Stimulated activated CD8-positive, alpha-beta memory T cell treated with anti-CD3 and anti-CD28 coated beads, Interleukin-15, amount 100 ng/mL, for 24 hours (primary cell): ENCODE measurements around the gene WLS.

Experiments used
- DNase-seq: peaks from one replicate; pipeline ENCODE4 v3.0.0-alpha.2; 2020; ENCODE audit warnings: low read depth

Gene WLS

GRCh38 chr1:68131261-68131660, 101.1 kb downstream of the WLS start:
- no peak for DNase-seq

- no peak for DNase-seq
These were observed 102.6 kb downstream of the WLS start for GRCh38 chr1:68129536-68130250.

GRCh38 chr1:68128820-68129219, 103.5 kb downstream of the WLS start:
- DNase-seq: no peak

GRCh38 chr1:68128157-68128556, 104.2 kb downstream of the WLS start:
- DNase-seq: no peak

GRCh38 chr1:68121536-68121935, 110.8 kb downstream of the WLS start:
- no peak for DNase-seq

- no peak for DNase-seq
These were observed 112.1 kb downstream of the WLS start for GRCh38 chr1:68120136-68120791.

GRCh38 chr1:68119445-68119844, 112.9 kb downstream of the WLS start:
- no peak for DNase-seq

GRCh38 chr1:68117416-68117815, 114.9 kb downstream of the WLS start:
- no peak for DNase-seq

GRCh38 chr1:68116643-68117235, 115.6 kb downstream of the WLS start:
- DNase-seq: peak; percentile 5

GRCh38 chr1:68115308-68115707, 117.0 kb downstream of the WLS start:
- no peak for DNase-seq

- DNase-seq: no peak
These were observed 118.4 kb downstream of the WLS start for GRCh38 chr1:68113966-68114365.

GRCh38 chr1:68112835-68113243, 119.5 kb downstream of the WLS start:
- no peak for DNase-seq

GRCh38 chr1:68111519-68112436, 120.5 kb downstream of the WLS start:
- DNase-seq: no peak

- no peak for DNase-seq
These were observed 124.6 kb downstream of the WLS start for GRCh38 chr1:68107771-68108170.

- no peak for DNase-seq
These were observed 128.3 kb downstream of the WLS start for GRCh38 chr1:68103884-68104554.

- no peak for DNase-seq
These were observed 129.2 kb downstream of the WLS start for GRCh38 chr1:68103011-68103545.

- no peak for DNase-seq
These were observed 130.5 kb downstream of the WLS start for GRCh38 chr1:68101829-68102228.

GRCh38 chr1:68100571-68100970, 131.8 kb downstream of the WLS start:
- DNase-seq: no peak

- DNase-seq: no peak
These were observed 138.6 kb downstream of the WLS start for GRCh38 chr1:68093737-68094136.

- no peak for DNase-seq
These were observed 145.1 kb downstream of the WLS start for GRCh38 chr1:68087184-68087583.

- no peak for DNase-seq
These were observed 146.6 kb downstream of the WLS start for GRCh38 chr1:68085752-68086151.

GRCh38 chr1:68083686-68084085, 148.6 kb downstream of the WLS start:
- no peak for DNase-seq
